Activated T-helper 1 cell treated with Interleukin-2 at 50 U/mL for 16 hours (primary cell): ENCODE data around the gene PEAK1.

Experiments
- DNase-seq: peaks from one replicate; pipeline ENCODE4 v3.0.0-alpha.2; 2020; ENCODE audit warnings: low read depth

Gene PEAK1

DNA sequence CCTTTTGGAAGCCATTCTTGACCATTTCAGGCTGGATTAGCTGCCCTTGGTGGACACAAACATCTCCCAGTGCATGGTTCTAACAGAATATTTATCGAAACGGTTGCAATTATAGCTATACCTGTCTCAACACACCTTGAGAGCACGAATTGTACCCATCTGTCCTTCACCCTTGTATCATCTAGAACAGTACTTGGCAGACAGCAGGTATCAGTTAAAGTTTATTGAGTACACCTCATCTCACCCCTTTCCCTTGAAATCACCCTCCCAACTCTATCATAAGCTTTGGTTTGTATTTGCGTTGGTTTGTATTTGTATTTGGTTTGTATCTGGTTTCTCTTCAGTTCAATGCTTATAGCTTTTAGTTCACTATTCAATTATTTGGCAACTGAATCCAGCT lies 361.4 kb downstream of the PEAK1 start:
- no peak for DNase-seq

- no peak for DNase-seq
These were observed 362.2 kb downstream of the PEAK1 start for GRCh38 chr15:77057685-77058084.

DNA sequence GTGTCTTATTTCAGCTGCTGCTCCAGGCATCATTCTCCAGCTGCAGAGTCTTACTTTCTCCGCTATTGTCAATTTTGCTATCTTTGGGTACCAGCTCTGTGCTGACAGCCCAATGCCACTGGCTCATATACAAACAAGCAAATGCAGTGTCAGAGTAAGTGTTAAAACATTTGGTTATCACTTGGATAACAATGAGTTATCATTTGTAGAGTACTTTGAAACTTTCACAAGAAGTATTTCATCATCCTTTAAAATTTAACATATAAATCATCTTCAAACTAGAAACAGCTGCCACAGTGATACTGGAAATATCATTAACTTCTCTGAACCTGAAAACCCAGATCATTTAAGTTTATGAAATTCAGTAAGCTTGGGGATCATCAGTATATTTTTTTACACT lies 362.8 kb downstream of the PEAK1 start:
- no peak for DNase-seq

GRCh38 chr15:77053709-77054108 lies 366.2 kb downstream of the PEAK1 start:
- no peak for DNase-seq

- no peak for DNase-seq
These were observed 367.3 kb downstream of the PEAK1 start for GRCh38 chr15:77052556-77052955.
